PC-9 (cell line): Measurements from ENCODE around the gene KMT5C. TPM values are rescaled to one million over a fixed set of nuclear protein-coding genes. Genes with fewer than 3 reads are reported as not detected.
A peak's percentile ranks its signal among the peaks of the same experiment; 100 is the strongest.

Experiments
- BruUV-seq: library from RNA; stranded (reverse); fragments of 400-500 nt; replicated peaks from 2 replicates; lab custom pipeline; 2021; lab: Mats Ljungman, UMichigan
- CTCF ChIA-PET: fragments of 300-600 bp; sonication (Branson Sonifier 250); formaldehyde crosslinking; loops from one replicate; lab custom pipeline; 2022; ENCODE audit warnings: antibody characterized with exemption; lab: Charles Lee
- POLR2A ChIA-PET: fragments of 300-600 bp; sonication (Branson Sonifier 250); formaldehyde crosslinking; loops from one replicate; lab custom pipeline; 2022; ENCODE audit warnings: antibody characterized with exemption; ENCODE audit not compliant: unreplicated experiment; lab: Charles Lee
- DNase-seq, 2 experiments: peaks; one replicate each; pipeline versions ENCODE4 v3.0.0 to v3.0.0-alpha.2; 2015 to 2022; ENCODE audit warnings: mixed read lengths in 1 of 2
- H2AFZ ChIP-seq: fragments of 200-600 bp; sonication (generic); 2 replicates; pipeline ENCODE4 v1.8.1; 2017; ENCODE audit warnings: antibody characterized with exemption
- H3F3A ChIP-seq: fragments of 200-600 bp; sonication (generic); 2 replicates; pipeline ENCODE4 v1.8.1; 2017; ENCODE audit warnings: antibody characterized with exemption, mild to moderate bottlenecking, low read depth; ENCODE audit not compliant: insufficient read depth
- H3K27ac ChIP-seq: fragments of 200-600 bp; sonication (generic); 2 replicates; pipeline ENCODE4 v1.6.1; 2016; ENCODE audit warnings: mixed run types
- H3K27me3 ChIP-seq: fragments of 200-600 bp; sonication (generic); 2 replicates; pipeline ENCODE4 v1.6.1; 2016; ENCODE audit warnings: low read depth, mixed run types; ENCODE audit not compliant: insufficient read depth
- H3K36me3 ChIP-seq: fragments of 200-600 bp; sonication (generic); 2 replicates; pipeline ENCODE4 v1.6.1; 2016; ENCODE audit warnings: low read depth, mixed run types
- H3K4me1 ChIP-seq: fragments of 200-600 bp; sonication (generic); replicated peaks from 2 replicates; pipeline ENCODE4 v1.6.1; 2016; ENCODE audit warnings: mixed run types; ENCODE audit not compliant: insufficient read depth
- H3K4me2 ChIP-seq: fragments of 200-600 bp; sonication (generic); 2 replicates; pipeline ENCODE4 v1.6.1; 2017; ENCODE audit warnings: mixed run types
- H3K4me3 ChIP-seq: fragments of 200-600 bp; sonication (generic); 2 replicates; pipeline ENCODE4 v1.6.1; 2016; ENCODE audit warnings: mixed run types
- H3K79me2 ChIP-seq: fragments of 200-600 bp; sonication (generic); 2 replicates; pipeline ENCODE4 v1.6.1; 2017; ENCODE audit warnings: low read depth, mixed run types
- H3K9me2 ChIP-seq: fragments of 200-600 bp; sonication (generic); 2 replicates; pipeline ENCODE4 v1.8.1; 2017; ENCODE audit warnings: mild to moderate bottlenecking; ENCODE audit not compliant: insufficient read depth
- H3K9me3 ChIP-seq: fragments of 200-600 bp; sonication (generic); 2 replicates; pipeline ENCODE4 v1.8.1; 2016; ENCODE audit warnings: low read depth; ENCODE audit not compliant: insufficient read depth
- H4K20me1 ChIP-seq: fragments of 200-600 bp; sonication (generic); 2 replicates; pipeline ENCODE4 v1.8.1; 2017; ENCODE audit not compliant: insufficient read depth
- EZH2 ChIP-seq: fragments of 200-600 bp; sonication (generic); IDR thresholded peaks from 2 replicates; pipeline ENCODE4 v1.8.0; 2017; ENCODE audit warnings: antibody characterized with exemption, low read depth
- intact Hi-C: fragments of 100-400 bp; cut with micrococcal nuclease; formaldehyde crosslinking; loops from one replicate; pipeline ENCODE4 v1.10.0; 2022; ENCODE audit not compliant: unreplicated experiment
- total RNA-seq: library from RNA; stranded (reverse); gene quantifications from 2 replicates; pipeline ENCODE4 v1.2.3, GENCODE V29; 2021
- TF ChIP-seq, protein P1 (sequence below): fragments of 200-600 bp; sonication (generic); conservative IDR thresholded peaks from 2 replicates; pipeline ENCODE4 v1.6.1; 2017; ENCODE audit warnings: mixed run types, antibody characterized with exemption, mild to moderate bottlenecking, moderate library complexity

Gene KMT5C
- total RNA-seq, 1 experiment from 2014 or later: 71.6 TPM

DNA sequence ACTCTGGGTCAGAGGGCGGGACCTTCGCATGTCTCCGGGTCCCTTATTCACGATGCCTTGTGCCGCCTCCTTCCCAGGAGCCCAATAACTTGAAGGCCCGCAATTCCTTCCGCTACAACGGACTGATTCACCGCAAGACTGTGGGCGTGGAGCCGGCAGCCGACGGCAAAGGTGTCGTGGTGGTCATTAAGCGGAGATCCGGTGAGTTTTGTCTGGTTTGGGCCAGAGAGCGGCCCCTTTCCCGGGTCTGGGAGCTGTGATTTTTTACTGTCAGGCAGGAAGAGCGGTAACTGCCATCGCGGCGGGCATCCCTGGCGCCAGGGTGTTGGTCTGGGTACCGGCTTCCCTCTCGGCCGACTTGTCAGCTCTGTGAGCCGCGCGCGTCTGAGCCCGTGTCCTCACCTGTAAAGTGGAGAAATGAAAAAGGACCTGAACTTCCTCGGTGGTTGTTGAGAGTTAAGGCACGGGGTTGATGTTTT is 46.9 kb downstream of the KMT5C start:
- intact Hi-C loops: loop anchor here (10.0 kb wide), 1 partner anchor 222 kb away; the partner anchor contains the start of gene DNAAF3
- Histone ChIP-seq H3K4me3 (peak overlapping the region; percentile 88), H3K27me3 (no peaks in the 10 kb centered on the region), H3K9me3 (no peaks in the 10 kb centered on the region), H2AFZ (no peak overlapping the region), H3F3A (peaks cover 61% of the 10 kb centered on the region), H3K9me2 (no peaks in the 10 kb centered on the region), H3K36me3 (peaks cover 38% of the 10 kb centered on the region), H3K27ac (peak overlapping the region; percentile 49), H3K4me2 (peak overlapping the region; percentile 97), H4K20me1 (peaks cover 55% of the 10 kb centered on the region), H3K79me2 (peaks cover 73% of the 10 kb centered on the region), H3K4me1 (peaks cover 39% of the 10 kb centered on the region)
- TF ChIP-seq EZH2: no peak
- TF ChIP-seq, protein P1, sequence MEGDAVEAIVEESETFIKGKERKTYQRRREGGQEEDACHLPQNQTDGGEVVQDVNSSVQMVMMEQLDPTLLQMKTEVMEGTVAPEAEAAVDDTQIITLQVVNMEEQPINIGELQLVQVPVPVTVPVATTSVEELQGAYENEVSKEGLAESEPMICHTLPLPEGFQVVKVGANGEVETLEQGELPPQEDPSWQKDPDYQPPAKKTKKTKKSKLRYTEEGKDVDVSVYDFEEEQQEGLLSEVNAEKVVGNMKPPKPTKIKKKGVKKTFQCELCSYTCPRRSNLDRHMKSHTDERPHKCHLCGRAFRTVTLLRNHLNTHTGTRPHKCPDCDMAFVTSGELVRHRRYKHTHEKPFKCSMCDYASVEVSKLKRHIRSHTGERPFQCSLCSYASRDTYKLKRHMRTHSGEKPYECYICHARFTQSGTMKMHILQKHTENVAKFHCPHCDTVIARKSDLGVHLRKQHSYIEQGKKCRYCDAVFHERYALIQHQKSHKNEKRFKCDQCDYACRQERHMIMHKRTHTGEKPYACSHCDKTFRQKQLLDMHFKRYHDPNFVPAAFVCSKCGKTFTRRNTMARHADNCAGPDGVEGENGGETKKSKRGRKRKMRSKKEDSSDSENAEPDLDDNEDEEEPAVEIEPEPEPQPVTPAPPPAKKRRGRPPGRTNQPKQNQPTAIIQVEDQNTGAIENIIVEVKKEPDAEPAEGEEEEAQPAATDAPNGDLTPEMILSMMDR: no peak
- no peak for DNase-seq
- POLR2A ChIA-PET: interaction anchor here (0.7 to 0.8 kb wide), 2 partner anchors 12 to 35 kb away, joined by 4 read pairs; no protein-coding TSS in a partner anchor
- BruUV-seq: TSS peak; percentile 53
- CTCF ChIA-PET: no interaction called here

DNA sequence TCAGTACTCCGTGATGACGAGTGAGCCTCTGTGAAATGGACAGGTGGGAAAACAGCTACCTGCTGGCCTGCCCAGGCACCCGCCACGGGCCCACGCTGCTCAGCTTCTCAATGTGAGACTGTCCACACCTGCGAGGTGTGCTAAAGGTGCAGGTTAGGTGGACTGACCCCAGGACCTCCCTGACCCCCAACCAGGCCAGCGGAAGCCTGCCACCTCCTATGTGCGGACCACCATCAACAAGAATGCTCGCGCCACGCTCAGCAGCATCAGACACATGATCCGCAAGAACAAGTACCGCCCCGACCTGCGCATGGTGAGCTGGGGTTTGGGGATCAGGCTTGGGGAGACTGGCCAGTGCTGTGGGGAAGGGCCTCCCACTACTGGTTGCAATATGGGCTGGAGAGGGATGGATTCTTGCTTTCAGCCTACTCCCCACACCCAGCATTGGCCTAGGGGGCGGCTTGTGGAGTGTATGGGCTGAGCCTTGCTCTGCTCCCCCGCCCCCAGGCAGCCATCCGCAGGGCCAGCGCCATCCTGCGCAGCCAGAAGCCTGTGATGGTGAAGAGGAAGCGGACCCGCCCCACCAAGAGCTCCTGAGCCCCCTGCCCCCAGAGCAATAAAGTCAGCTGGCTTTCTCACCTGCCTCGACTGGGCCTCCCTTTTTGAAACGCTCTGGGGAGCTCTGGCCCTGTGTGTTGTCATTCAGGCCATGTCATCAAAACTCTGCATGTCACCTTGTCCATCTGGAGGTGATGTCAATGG is 48.2 kb downstream of the KMT5C start:
- no peaks in the 10 kb centered on the region for H3K9me3 ChIP-seq
- peaks cover 38% of the 10 kb centered on the region for H3K36me3 ChIP-seq
- peaks cover 59% of the 10 kb centered on the region for H3K79me2 ChIP-seq
- no peak overlapping the region; the same call in 1 of the 2 replicates for H3K27ac ChIP-seq
- peak overlapping the region; percentile 88 for H3K4me3 ChIP-seq
- peak overlapping the region; percentile 97 for H3K4me2 ChIP-seq
- no peak overlapping the region for H2AFZ ChIP-seq
- no peak for DNase-seq
- peaks cover 70% of the 10 kb centered on the region for H3F3A ChIP-seq
- ChIA-PET POLR2A (interaction anchor here (0.7 to 1.2 kb wide), 2 partner anchors 88 to 129 kb away, joined by 6 to 8 read pairs; partner anchors contain the start of genes PPP6R1 and ZNF628), CTCF (no interaction called here)
- no peaks in the 10 kb centered on the region for H3K27me3 ChIP-seq
- no TSS peak for BruUV-seq
- intact Hi-C loops: loop anchor here (10.0 kb wide), 1 partner anchor 223 kb away; the partner anchor contains the start of gene DNAAF3
- H3K9me2 ChIP-seq: no peaks in the 10 kb centered on the region
- H3K4me1 ChIP-seq: peaks cover 26% of the 10 kb centered on the region
- H4K20me1 ChIP-seq: peaks cover 64% of the 10 kb centered on the region
- no peak for TF ChIP-seq EZH2
- TF ChIP-seq, protein P1: no peak

DNA sequence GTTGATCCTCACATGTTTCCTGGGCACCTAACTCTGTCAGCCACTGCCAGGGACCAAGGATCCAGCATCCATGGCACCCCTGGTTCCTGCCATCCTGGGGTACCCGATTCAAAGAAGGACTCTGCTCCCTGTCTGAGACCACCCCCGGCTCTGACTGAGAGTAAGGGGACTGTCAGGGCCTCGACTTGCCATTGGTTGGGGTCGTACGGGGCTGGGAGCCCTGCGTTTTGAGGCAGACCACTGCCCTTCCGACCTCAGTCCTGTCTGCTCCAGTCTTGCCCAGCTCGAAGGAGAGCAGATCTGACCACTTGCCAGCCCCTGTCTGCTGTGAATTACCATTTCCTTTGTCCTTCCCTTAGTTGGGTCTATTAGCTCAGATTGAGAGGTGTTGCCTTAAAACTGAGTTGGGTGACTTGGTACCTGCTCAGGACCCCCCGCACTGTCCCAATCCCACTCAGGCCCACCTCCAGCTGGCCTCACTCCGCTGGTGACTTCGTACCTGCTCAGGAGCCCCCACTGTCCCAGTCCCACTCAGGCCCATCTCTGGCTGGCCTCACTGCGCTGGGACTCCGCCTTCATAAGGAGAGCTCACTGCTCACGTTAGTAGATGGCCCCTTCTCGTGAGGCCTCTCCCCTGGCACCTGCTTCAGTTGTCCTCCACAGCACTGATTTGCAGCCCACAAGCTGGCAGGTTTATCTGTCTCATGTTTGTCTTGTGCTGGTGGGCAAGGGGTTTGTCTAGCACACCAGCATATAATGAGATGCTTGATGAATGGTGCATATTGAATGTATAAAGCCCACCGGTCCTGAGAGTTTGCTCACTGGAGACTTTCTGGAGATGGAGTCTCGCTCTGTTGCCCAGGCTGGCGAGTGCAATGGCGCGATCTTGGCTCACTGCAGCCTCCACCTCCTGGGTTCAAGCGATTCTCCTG is 50.0 kb downstream of the KMT5C start:
- no peak overlapping the region for H3K4me3 ChIP-seq
- H3K27me3 ChIP-seq: no peaks in the 10 kb centered on the region
- peaks cover 38% of the 10 kb centered on the region for H3K36me3 ChIP-seq

More for the DNA sequence above, 50.0 kb downstream of the KMT5C start:
- peaks cover 23% of the 10 kb centered on the region for H3K4me1 ChIP-seq
- no peak overlapping the region for H3K27ac ChIP-seq
- H2AFZ ChIP-seq: no peak overlapping the region
- H4K20me1 ChIP-seq: peaks cover 64% of the 10 kb centered on the region
- H3K9me2 ChIP-seq: no peaks in the 10 kb centered on the region
- intact Hi-C loops: loop anchor here (10.0 kb wide), 1 partner anchor 225 kb away; the partner anchor contains the start of gene DNAAF3
- H3F3A ChIP-seq: peaks cover 84% of the 10 kb centered on the region
- no peak for TF ChIP-seq EZH2
- TF ChIP-seq, protein P1: no peak
- DNase-seq: no peak
- BruUV-seq: no TSS peak
- no peaks in the 10 kb centered on the region for H3K9me3 ChIP-seq
- ChIA-PET POLR2A (interaction anchor here (0.6 kb wide), 1 partner anchor 95 kb away, joined by 3 read pairs; no protein-coding TSS in a partner anchor), CTCF (interaction anchor here (0.6 to 1.6 kb wide), 3 partner anchors 14 to 915 kb away, joined by 3 to 5 read pairs (median 4); partner anchors contain the start of gene NAT14)
- peaks cover 49% of the 10 kb centered on the region for H3K79me2 ChIP-seq
- H3K4me2 ChIP-seq: no peak overlapping the region
